Measurements from ENCODE around the gene CNTN1. TPM values are rescaled to one million over a fixed set of nuclear protein-coding genes. Genes with fewer than 3 reads are reported as not detected.

CNTN1 gene
- total and polyA plus RNA-seq, 10 of the 15 experiments (the other 5 are each of a cell fraction or from before 2014, with no cell fraction given), result 0.06 to 0.14 TPM; not detected in 8

DNA sequence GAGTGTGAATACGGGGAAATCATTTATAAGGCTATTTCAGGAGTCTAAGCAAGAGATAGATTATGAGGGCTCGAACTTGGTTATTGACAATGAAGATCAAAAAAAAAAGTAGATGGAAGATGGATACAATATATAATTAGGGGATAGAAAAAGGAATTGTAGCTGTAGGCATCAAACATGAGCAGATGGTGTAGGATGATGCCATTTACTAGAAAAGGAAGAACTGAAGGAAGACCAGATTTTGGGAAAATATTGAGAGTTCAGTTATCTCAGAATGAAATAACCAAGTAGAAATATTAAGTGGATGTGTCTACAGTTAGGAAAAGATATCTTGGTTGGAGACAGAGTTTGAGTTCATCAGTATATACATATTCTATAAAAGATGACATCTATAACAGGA, 109.6 kb downstream of the CNTN1 start:
- Histone ChIP-seq H3K27me3 (replicated peaks in 1 of 2; ENCODE audit: control insufficient read depth in 2 of 2, insufficient read depth in 2 of 2, low read length in 1 of 2) (no peaks in the 10 kb centered on the region), H3K4me3 (no peak overlapping the region), H3K9ac (ENCODE audit: control insufficient read depth, insufficient read depth, low read length) (no peak overlapping the region), H2AFZ (ENCODE audit: control insufficient read depth, low read depth, low read length) (no peak overlapping the region), H3K4me2 (ENCODE audit: control insufficient read depth, insufficient read depth) (no peak overlapping the region), H4K20me1 (ENCODE audit: control insufficient read depth, insufficient read depth) (no peaks in the 10 kb centered on the region), H3K79me2 (ENCODE audit: control insufficient read depth, insufficient read depth, low read length) (no peaks in the 10 kb centered on the region), H3K27ac (ENCODE audit: control insufficient read depth, insufficient read depth) (no peak overlapping the region), H3K36me3 (ENCODE audit: control insufficient read depth in 2 of 2, insufficient read depth in 2 of 2, low read length in 1 of 2) (no peaks in the 10 kb centered on the region), H3K9me3 (replicated peaks; ENCODE audit: control insufficient read depth, insufficient read depth, low read length) (no peaks in the 10 kb centered on the region), H3K4me1 (ENCODE audit: control insufficient read depth, insufficient read depth, low read length) (no peaks in the 10 kb centered on the region)
- ChIA-PET RAD21 (ENCODE audit: unreplicated experiment) (no interaction called here), CTCF (no interaction called here), POLR2A (no interaction called here), SMC1A (ENCODE audit: uncharacterized antibody, unreplicated experiment) (no interaction called here)
- in situ Hi-C loops (cut with MboI) (no loop called here), intact Hi-C loops (cut with micrococcal nuclease; ENCODE audit: unreplicated experiment) (no loop called here)
- TF ChIP-seq JUNB (IDR thresholded peaks at IDR 0.05), result no peak
- no TSS peak for BruUV-seq (replicated peaks)
- ATAC-seq (no peak), FAIRE-seq (no peak), DNase-seq (ENCODE audit: low read depth, low spot score) (no peak)
- 0% methylated on average over 2 of the region's 2 CpGs for WGBS (ENCODE audit: insufficient coverage, insufficient replicate concordance, low lambda C conversion rate, missing lambda C conversion rate)

DNA sequence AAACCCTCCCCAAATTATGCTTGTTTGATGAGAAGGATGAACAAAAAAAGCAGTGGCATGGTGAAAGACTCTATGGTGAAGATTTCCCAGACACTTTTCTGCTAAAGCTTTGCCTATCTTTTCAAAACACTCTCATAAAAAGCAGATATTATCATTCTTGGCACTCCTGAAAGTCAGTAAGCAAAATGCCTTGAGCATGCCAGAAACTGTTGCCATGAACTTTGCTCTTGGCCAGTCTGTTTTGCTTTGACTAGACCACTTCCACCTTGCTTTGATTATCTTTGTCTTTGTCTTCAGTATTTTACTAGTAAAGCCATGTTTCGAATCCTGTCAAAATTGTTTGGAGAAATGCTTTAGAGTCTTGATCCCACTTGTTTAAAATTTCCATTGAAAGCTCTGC, 110.4 kb downstream of the CNTN1 start:
- Histone ChIP-seq H3K4me1 (ENCODE audit: control insufficient read depth, insufficient read depth, low read length) (no peaks in the 10 kb centered on the region), H3K27ac (ENCODE audit: control insufficient read depth, insufficient read depth) (no peak overlapping the region), H3K9me3 (replicated peaks; ENCODE audit: control insufficient read depth, insufficient read depth, low read length) (no peaks in the 10 kb centered on the region), H3K79me2 (ENCODE audit: control insufficient read depth, insufficient read depth, low read length) (no peaks in the 10 kb centered on the region), H3K27me3 (replicated peaks in 1 of 2; ENCODE audit: control insufficient read depth in 2 of 2, insufficient read depth in 2 of 2, low read length in 1 of 2) (no peaks in the 10 kb centered on the region), H4K20me1 (ENCODE audit: control insufficient read depth, insufficient read depth) (no peaks in the 10 kb centered on the region), H3K9ac (ENCODE audit: control insufficient read depth, insufficient read depth, low read length) (no peak overlapping the region), H3K4me2 (ENCODE audit: control insufficient read depth, insufficient read depth) (no peak overlapping the region), H3K36me3 (ENCODE audit: control insufficient read depth in 2 of 2, insufficient read depth in 2 of 2, low read length in 1 of 2) (no peaks in the 10 kb centered on the region), H2AFZ (ENCODE audit: control insufficient read depth, low read depth, low read length) (no peak overlapping the region), H3K4me3 (no peak overlapping the region)
- in situ Hi-C loops (cut with MboI), result no loop called here
- ChIA-PET SMC1A (ENCODE audit: uncharacterized antibody, unreplicated experiment) (no interaction called here), CTCF (no interaction called here), POLR2A (no interaction called here), RAD21 (ENCODE audit: unreplicated experiment) (no interaction called here)
- no TSS peak for BruUV-seq (replicated peaks)
- no peak for FAIRE-seq
- intact Hi-C loops (cut with micrococcal nuclease; ENCODE audit: unreplicated experiment), result no loop called here
- no peak for ATAC-seq
- no peak for DNase-seq (ENCODE audit: low read depth, low spot score)
- 0% methylated on average over 1 of the region's 1 CpG for WGBS (ENCODE audit: insufficient coverage, insufficient replicate concordance, low lambda C conversion rate, missing lambda C conversion rate)
- TF ChIP-seq, protein P1, sequence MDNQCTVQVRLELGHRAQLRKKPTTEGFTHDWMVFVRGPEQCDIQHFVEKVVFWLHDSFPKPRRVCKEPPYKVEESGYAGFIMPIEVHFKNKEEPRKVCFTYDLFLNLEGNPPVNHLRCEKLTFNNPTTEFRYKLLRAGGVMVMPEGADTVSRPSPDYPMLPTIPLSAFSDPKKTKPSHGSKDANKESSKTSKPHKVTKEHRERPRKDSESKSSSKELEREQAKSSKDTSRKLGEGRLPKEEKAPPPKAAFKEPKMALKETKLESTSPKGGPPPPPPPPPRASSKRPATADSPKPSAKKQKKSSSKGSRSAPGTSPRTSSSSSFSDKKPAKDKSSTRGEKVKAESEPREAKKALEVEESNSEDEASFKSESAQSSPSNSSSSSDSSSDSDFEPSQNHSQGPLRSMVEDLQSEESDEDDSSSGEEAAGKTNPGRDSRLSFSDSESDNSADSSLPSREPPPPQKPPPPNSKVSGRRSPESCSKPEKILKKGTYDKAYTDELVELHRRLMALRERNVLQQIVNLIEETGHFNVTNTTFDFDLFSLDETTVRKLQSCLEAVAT (IDR thresholded peaks at IDR 0.05), result no peak
- TF ChIP-seq CBX3 (IDR thresholded peaks at IDR 0.05; ENCODE audit: borderline replicate concordance, low read depth) (no peak), CHD1 (IDR thresholded peaks at IDR 0.05; ENCODE audit: low read depth, low read length) (no peak), CBFB (IDR thresholded peaks at IDR 0.05; ENCODE audit: low read depth) (no peak), ZSCAN29 (IDR thresholded peaks at IDR 0.05) (no peak), MTA2 (IDR thresholded peaks at IDR 0.05; ENCODE audit: low read depth) (no peak), HDAC2 (IDR thresholded peaks at IDR 0.05) (no peak), MYB (IDR thresholded peaks at IDR 0.05; ENCODE audit: borderline replicate concordance, low read depth, low read length) (no peak), SMAD5 (IDR thresholded peaks at IDR 0.05; ENCODE audit: low read depth) (no peak), BRCA1 (IDR thresholded peaks at IDR 0.05; ENCODE audit: low read depth, low read length) (no peak), RAD21 (IDR thresholded peaks at IDR 0.05; ENCODE audit: insufficient read depth, low read depth, low read length) (no peak), JUNB (IDR thresholded peaks at IDR 0.05) (no peak)
- TF ChIP-seq, protein P2, sequence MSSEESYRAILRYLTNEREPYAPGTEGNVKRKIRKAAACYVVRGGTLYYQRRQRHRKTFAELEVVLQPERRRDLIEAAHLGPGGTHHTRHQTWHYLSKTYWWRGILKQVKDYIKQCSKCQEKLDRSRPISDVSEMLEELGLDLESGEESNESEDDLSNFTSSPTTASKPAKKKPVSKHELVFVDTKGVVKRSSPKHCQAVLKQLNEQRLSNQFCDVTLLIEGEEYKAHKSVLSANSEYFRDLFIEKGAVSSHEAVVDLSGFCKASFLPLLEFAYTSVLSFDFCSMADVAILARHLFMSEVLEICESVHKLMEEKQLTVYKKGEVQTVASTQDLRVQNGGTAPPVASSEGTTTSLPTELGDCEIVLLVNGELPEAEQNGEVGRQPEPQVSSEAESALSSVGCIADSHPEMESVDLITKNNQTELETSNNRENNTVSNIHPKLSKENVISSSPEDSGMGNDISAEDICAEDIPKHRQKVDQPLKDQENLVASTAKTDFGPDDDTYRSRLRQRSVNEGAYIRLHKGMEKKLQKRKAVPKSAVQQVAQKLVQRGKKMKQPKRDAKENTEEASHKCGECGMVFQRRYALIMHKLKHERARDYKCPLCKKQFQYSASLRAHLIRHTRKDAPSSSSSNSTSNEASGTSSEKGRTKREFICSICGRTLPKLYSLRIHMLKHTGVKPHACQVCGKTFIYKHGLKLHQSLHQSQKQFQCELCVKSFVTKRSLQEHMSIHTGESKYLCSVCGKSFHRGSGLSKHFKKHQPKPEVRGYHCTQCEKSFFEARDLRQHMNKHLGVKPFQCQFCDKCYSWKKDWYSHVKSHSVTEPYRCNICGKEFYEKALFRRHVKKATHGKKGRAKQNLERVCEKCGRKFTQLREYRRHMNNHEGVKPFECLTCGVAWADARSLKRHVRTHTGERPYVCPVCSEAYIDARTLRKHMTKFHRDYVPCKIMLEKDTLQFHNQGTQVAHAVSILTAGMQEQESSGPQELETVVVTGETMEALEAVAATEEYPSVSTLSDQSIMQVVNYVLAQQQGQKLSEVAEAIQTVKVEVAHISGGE (CRISPR knock-in tag; IDR thresholded peaks at IDR 0.05), result no peak
- TF ChIP-seq, protein P3, sequence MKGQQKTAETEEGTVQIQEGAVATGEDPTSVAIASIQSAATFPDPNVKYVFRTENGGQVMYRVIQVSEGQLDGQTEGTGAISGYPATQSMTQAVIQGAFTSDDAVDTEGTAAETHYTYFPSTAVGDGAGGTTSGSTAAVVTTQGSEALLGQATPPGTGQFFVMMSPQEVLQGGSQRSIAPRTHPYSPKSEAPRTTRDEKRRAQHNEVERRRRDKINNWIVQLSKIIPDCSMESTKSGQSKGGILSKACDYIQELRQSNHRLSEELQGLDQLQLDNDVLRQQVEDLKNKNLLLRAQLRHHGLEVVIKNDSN (IDR thresholded peaks at IDR 0.05; ENCODE audit: borderline replicate concordance, extremely low read length, insufficient read depth, low read depth, low read length), result no peak
